Effector memory CD4-positive, alpha-beta T cell (primary cell): ENCODE data around the gene ATAD3B.

ENCODE experiments used
- DNase-seq, 3 donors: peaks; one replicate each; pipeline ENCODE4 v3.0.0-alpha.2; 2020
- H3K27ac ChIP-seq: 2 replicates; pipeline ENCODE4 v1.7.0; 2013; ENCODE audit warnings: mild to moderate bottlenecking, low read length, moderate library complexity; ENCODE audit not compliant: insufficient read depth, poor library complexity, severe bottlenecking
- H3K27me3 ChIP-seq: replicated peaks from 2 replicates; pipeline ENCODE4 v1.7.0; 2013; ENCODE audit warnings: mild to moderate bottlenecking, low read length; ENCODE audit not compliant: insufficient read depth, control insufficient read depth, poor library complexity, severe bottlenecking
- H3K36me3 ChIP-seq: 2 replicates; pipeline ENCODE4 v1.7.0; 2013; ENCODE audit warnings: mild to moderate bottlenecking, low read length, moderate library complexity; ENCODE audit not compliant: control insufficient read depth, insufficient read depth
- H3K4me1 ChIP-seq: 2 replicates; pipeline ENCODE4 v1.7.0; 2013; ENCODE audit warnings: low read length, mild to moderate bottlenecking; ENCODE audit not compliant: control insufficient read depth, insufficient read depth, poor library complexity, severe bottlenecking
- H3K4me3 ChIP-seq: 2 replicates; pipeline ENCODE4 v1.7.0; 2013; ENCODE audit warnings: low read length, low read depth, mild to moderate bottlenecking; ENCODE audit not compliant: insufficient read depth, poor library complexity, severe bottlenecking
- H3K9me3 ChIP-seq: 2 replicates; pipeline ENCODE4 v1.7.0; 2013; ENCODE audit warnings: mild to moderate bottlenecking, low read length, moderate library complexity; ENCODE audit not compliant: control insufficient read depth

The ATAD3B gene

GRCh38 chr1:1538989-1539309 lies 67.4 kb downstream of the ATAD3B start:
- Histone ChIP-seq H3K27ac (no peak overlapping the region), H3K4me1 (peaks cover 10% of the 10 kb centered on the region), H3K9me3 (no peaks in the 10 kb centered on the region), H3K27me3 (no peaks in the 10 kb centered on the region), H3K4me3 (no peak overlapping the region), H3K36me3 (peaks cover 16% of the 10 kb centered on the region)
- no peak for DNase-seq

DNA sequence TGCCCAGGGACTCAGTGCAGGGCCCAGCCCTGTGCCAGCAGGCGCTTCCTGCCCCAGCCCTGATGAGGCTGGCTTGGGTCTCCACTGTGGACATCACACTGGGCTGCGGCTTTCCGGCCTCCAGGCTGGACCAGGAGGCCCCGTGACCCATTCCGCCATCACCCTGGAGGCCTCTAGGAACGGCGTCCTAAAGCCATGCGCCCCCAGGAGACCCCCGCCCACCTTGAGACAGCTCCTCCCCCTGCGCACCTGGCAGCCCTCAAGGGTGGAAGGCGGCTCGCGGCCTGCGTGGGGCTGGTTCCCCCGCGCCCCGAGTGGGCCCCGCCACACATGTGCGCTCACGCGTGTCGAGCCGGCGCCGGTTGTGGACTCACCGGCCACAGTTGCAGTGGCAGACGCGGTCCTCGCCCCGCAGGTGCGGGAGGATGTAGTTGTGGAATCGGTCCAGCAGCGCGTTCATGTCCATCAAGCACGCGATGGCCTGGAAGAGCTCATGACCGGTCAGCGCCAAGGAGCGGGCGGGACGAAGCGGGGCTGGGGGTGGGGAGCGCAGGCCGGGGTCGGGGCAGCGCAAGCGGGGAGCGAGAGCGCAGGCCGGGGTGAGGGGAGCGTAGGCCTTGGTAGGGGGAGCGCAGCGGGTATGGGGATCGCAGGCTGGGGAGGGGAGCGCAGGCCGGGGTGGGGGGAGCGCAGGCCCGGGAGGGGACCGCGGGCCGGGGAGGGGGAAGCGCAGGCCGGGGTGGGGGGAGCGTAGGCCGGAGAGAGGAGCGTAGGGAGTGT lies 67.9 kb downstream of the ATAD3B start:
- Histone ChIP-seq H3K36me3 (peaks cover 16% of the 10 kb centered on the region), H3K4me3 (peak overlapping the region; percentile 32)
- no peak for DNase-seq

GRCh38 chr1:1540090-1540817 lies 68.7 kb downstream of the ATAD3B start, which contains the start of gene TMEM240:
TMEM240 (minus strand) TSS chr1:1540624; CDS start chr1:1540346, 278 bp downstream.
- no peaks in the 10 kb centered on the region for H3K9me3 ChIP-seq
- peaks cover 16% of the 10 kb centered on the region for H3K36me3 ChIP-seq
- peak; percentile 7 to 16 (median 9) for DNase-seq
- H3K4me1 ChIP-seq = peaks cover 10% of the 10 kb centered on the region
- H3K4me3 ChIP-seq = peak within 1 kb of the TSS; percentile 46
- no peaks in the 10 kb centered on the region for H3K27me3 ChIP-seq
- no peak within 1 kb of the TSS for H3K27ac ChIP-seq

More for the DNA sequence above, 67.9 kb downstream of the ATAD3B start:
- Histone ChIP-seq H3K27ac (no peak overlapping the region), H3K4me1 (peaks cover 10% of the 10 kb centered on the region), H3K9me3 (no peaks in the 10 kb centered on the region), H3K27me3 (no peaks in the 10 kb centered on the region)

- Histone ChIP-seq H3K4me3 (peak overlapping the region; percentile 46), H3K27me3 (no peaks in the 10 kb centered on the region), H3K36me3 (peaks cover 16% of the 10 kb centered on the region), H3K27ac (no peak overlapping the region), H3K9me3 (no peaks in the 10 kb centered on the region), H3K4me1 (peaks cover 10% of the 10 kb centered on the region)
- no peak for DNase-seq
These were observed 69.5 kb downstream of the ATAD3B start for GRCh38 chr1:1540818-1541628.

DNA sequence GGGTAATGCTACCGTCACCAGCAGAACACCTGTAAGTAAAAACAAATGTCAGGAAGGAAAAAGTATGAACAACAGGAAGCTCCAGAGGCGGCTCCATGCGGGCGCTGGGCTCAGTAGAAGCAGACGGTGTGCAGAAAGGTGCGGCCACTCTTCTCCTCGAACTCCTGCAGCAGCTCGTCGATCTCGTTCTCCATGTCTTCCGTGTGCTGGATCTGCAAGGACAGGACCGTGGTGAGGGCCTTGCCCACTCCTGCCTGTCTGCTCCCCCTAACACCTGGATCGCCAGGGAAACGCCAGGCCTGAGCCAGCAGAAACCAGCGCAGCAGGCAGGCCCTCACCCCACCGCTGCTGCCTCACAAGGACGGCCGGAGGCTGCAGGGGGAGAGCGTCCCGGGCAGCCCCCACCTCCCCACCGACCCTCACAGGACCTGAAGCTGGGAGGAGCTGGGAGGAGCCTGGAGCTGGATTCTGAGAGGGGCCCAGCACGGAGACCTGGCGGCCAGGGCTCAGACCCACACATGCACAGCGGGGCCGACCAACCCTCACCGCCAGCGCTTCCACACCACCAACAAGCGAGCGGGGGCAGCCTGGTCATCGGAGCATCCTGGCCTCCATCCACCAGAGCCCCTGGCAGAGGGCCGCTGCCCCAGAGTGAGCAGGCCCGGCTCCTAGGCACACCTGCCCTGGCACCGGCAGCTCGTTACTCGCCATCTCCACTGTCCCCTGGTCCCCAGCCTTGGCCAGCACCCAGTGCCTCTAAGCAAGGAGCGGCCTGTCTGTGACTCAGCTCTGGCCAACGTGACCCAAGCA lies 70.6 kb downstream of the ATAD3B start:
- Histone ChIP-seq H3K4me1 (peaks cover 10% of the 10 kb centered on the region), H3K27ac (no peak overlapping the region), H3K4me3 (no peak overlapping the region), H3K27me3 (no peaks in the 10 kb centered on the region), H3K36me3 (peaks cover 16% of the 10 kb centered on the region), H3K9me3 (no peaks in the 10 kb centered on the region)
- no peak for DNase-seq

- Histone ChIP-seq H3K4me1 (peaks cover 10% of the 10 kb centered on the region), H3K9me3 (no peaks in the 10 kb centered on the region), H3K36me3 (peaks cover 16% of the 10 kb centered on the region), H3K4me3 (no peak overlapping the region), H3K27me3 (no peaks in the 10 kb centered on the region), H3K27ac (no peak overlapping the region)
- no peak for DNase-seq
These were observed 71.5 kb downstream of the ATAD3B start for GRCh38 chr1:1542766-1543705.

GRCh38 chr1:1543706-1544099 lies 72.1 kb downstream of the ATAD3B start:
- DNase-seq = no peak
- Histone ChIP-seq H3K27ac (no peak overlapping the region), H3K4me1 (peaks cover 10% of the 10 kb centered on the region), H3K4me3 (no peak overlapping the region), H3K9me3 (no peaks in the 10 kb centered on the region), H3K36me3 (peaks cover 16% of the 10 kb centered on the region), H3K27me3 (no peaks in the 10 kb centered on the region)

DNA sequence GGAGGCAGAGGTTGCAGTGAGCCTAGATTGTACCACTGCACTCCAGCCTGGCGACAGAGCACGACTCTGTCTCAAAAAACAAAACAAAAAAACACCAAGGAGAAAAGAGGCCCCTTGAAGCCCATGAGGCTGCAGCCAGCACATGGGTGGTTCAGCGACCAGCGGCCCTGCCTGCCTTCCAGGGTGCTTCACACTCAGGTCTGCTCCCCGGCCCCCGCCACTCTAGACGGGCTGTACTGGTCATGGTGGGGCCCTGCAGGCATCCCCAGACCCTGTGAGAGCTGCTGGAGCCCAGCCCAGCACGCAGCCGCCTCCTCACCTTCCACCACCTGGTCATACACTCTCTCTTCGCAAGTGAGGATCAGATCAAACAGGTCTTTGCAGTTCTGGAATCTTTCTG lies 73.0 kb downstream of the ATAD3B start:
- no peak overlapping the region for H3K27ac ChIP-seq
- H3K36me3 ChIP-seq = peaks cover 16% of the 10 kb centered on the region
- no peak for DNase-seq
- no peaks in the 10 kb centered on the region for H3K27me3 ChIP-seq
- no peak overlapping the region for H3K4me3 ChIP-seq
- peaks cover 6% of the 10 kb centered on the region for H3K4me1 ChIP-seq
- no peaks in the 10 kb centered on the region for H3K9me3 ChIP-seq
